Body of pancreas (tissue), 4 donors: Measurements from ENCODE around the gene DYNLT2B.

Source experiments
- POLR2A ChIP-seq, 3 donors: fragments of 450-650 bp; IDR thresholded peaks; one replicate each; pipeline ENCODE4 v1.6.1; 2016; ENCODE audit warnings: antibody characterized with exemption in 3 of 3, mild to moderate bottlenecking in 2 of 3
- TF ChIP-seq, protein P1 (sequence below), 7 experiments: fragments of 450-650 bp in 4 of 7; fragments of 200-600 bp in 3 of 7; sonication (generic) in 3 of 7; IDR thresholded peaks; one replicate each; pipeline ENCODE4 v1.5.1; 2016 to 2019; ENCODE audit warnings: antibody characterized with exemption in 7 of 7

GRCh38 chr3:196323016-196323415, 5.0 kb upstream of the DYNLT2B start:
- TF ChIP-seq, protein P1, sequence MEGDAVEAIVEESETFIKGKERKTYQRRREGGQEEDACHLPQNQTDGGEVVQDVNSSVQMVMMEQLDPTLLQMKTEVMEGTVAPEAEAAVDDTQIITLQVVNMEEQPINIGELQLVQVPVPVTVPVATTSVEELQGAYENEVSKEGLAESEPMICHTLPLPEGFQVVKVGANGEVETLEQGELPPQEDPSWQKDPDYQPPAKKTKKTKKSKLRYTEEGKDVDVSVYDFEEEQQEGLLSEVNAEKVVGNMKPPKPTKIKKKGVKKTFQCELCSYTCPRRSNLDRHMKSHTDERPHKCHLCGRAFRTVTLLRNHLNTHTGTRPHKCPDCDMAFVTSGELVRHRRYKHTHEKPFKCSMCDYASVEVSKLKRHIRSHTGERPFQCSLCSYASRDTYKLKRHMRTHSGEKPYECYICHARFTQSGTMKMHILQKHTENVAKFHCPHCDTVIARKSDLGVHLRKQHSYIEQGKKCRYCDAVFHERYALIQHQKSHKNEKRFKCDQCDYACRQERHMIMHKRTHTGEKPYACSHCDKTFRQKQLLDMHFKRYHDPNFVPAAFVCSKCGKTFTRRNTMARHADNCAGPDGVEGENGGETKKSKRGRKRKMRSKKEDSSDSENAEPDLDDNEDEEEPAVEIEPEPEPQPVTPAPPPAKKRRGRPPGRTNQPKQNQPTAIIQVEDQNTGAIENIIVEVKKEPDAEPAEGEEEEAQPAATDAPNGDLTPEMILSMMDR (IDR thresholded peaks at IDR 0.05) = no peak
- no peak for TF ChIP-seq POLR2A (IDR thresholded peaks at IDR 0.05)
